Measurements from ENCODE around the gene BCL2L2.

DNA sequence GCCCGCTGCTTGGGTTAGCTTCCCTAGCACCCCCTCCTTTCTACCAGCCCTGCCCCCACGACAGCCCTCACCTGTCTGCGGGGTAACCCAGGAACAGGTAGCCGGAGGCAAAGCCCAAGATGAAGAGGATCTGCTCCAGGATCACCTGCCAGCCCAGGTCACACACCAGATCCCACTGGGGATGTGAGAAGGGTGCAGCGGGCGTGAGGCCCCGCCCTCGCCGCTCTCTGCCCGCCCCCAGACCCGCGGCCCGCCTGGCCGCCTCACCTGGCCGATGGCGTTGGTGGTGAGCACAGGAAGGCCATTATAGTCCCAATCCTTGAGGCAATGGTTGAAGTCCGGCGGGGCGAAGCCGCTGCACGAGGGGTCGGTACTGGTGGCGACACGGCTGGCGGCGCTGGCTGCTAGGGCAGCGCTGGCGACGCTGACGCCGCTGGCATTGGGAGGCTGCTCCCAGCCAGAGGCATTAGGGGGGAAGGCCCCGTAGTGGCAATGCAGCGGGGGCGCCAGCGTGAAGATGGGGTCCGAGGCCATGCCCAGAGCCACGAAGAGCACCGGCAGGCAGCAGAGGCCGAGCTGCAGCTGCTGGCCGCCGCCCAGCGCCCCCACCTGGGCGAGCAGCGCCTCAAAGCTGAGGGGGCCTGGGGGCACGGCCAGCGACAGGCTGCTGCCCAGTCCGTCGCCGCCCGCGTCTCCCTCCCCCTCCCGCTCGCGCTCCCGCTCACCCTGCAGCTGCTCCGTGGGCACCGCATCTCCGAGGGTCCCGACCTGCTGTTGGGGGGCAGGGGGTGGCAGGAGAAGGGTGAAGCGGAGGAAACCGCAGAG lies 45.3 kb downstream of the BCL2L2 start:
- TF ChIP-seq POLR2A (IDR thresholded peaks at IDR 0.05) (no peak), EP300 (IDR thresholded peaks at IDR 0.05; ENCODE audit: low read depth) (no peak), POLR2AphosphoS5 (IDR thresholded peaks at IDR 0.05) (no peak)
- TF ChIP-seq, protein P1, sequence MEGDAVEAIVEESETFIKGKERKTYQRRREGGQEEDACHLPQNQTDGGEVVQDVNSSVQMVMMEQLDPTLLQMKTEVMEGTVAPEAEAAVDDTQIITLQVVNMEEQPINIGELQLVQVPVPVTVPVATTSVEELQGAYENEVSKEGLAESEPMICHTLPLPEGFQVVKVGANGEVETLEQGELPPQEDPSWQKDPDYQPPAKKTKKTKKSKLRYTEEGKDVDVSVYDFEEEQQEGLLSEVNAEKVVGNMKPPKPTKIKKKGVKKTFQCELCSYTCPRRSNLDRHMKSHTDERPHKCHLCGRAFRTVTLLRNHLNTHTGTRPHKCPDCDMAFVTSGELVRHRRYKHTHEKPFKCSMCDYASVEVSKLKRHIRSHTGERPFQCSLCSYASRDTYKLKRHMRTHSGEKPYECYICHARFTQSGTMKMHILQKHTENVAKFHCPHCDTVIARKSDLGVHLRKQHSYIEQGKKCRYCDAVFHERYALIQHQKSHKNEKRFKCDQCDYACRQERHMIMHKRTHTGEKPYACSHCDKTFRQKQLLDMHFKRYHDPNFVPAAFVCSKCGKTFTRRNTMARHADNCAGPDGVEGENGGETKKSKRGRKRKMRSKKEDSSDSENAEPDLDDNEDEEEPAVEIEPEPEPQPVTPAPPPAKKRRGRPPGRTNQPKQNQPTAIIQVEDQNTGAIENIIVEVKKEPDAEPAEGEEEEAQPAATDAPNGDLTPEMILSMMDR (IDR thresholded peaks at IDR 0.05), result no peak
